Spleen (tissue), 7 donors: ENCODE data around the gene C5orf15.

Experiments
- POLR2A ChIP-seq, 3 donors: fragments of 450-650 bp; IDR thresholded peaks; one replicate each; pipeline ENCODE4 v1.5.1; 2017; ENCODE audit warnings: antibody characterized with exemption in 3 of 3, mild to moderate bottlenecking in 1 of 3
- POLR2AphosphoS5 ChIP-seq, 3 donors: sonication (generic); formaldehyde crosslinking; IDR thresholded peaks; one replicate each; pipeline ENCODE4 v1.5.1; 2017; ENCODE audit warnings: antibody characterized with exemption in 3 of 3
- TF ChIP-seq, protein P1 (sequence below), 11 experiments: fragments of 200-600 bp in 7 of 11; fragments of 450-650 bp in 4 of 11; sonication (generic) in 4 of 11; IDR thresholded peaks in 8 of 11; conservative IDR thresholded peaks in 3 of 11; 1 replicate in 7 of 11; 2 replicates in 4 of 11; pipeline versions ENCODE4 v1.4.0 to v1.8.0; 2016 to 2021; ENCODE audit warnings: antibody characterized with exemption in 11 of 11, inconsistent platforms in 4 of 11, mild to moderate bottlenecking in 1 of 11
- donor health status: DM: no; HTN: no; CAD: no; lungs with moderate emphysema.
- donor health status: DM: no; HTN: no; CAD: no.
- donor health status: DM: no; HTN: no; CAD: no.

DNA sequence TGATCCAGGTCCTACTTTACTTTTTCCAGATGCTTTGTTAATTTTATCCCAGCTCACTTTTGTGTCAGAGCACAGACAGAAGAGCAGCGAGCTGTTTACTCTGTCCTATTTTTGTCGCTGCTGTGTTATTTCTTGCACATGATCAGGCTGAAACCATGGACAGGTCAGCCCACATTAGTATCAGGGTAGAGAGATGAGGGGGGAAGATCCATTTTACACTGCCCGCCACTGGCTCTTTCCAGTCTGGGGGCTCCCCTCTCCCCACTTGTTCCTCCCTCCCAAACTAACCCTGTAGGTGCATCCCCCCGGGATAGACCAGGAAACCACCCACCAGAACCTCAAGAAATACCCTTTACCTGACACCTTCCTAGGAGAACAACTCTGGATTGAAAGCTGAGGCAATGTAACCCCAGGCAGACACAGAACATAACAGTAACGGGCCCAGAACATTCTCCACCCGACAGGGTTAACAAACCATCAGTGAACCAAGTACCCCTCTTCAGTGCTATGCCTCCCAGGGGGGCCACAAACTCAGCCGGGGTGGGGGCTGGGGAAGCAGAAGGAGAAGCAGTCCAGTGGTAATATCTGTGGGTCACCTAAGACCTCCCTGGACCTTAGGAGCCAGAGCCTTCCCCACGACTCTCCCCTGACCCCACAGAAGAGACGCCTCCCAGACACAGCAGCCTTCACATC lies 26.0 kb upstream of the C5orf15 start:
- TF ChIP-seq, protein P1, sequence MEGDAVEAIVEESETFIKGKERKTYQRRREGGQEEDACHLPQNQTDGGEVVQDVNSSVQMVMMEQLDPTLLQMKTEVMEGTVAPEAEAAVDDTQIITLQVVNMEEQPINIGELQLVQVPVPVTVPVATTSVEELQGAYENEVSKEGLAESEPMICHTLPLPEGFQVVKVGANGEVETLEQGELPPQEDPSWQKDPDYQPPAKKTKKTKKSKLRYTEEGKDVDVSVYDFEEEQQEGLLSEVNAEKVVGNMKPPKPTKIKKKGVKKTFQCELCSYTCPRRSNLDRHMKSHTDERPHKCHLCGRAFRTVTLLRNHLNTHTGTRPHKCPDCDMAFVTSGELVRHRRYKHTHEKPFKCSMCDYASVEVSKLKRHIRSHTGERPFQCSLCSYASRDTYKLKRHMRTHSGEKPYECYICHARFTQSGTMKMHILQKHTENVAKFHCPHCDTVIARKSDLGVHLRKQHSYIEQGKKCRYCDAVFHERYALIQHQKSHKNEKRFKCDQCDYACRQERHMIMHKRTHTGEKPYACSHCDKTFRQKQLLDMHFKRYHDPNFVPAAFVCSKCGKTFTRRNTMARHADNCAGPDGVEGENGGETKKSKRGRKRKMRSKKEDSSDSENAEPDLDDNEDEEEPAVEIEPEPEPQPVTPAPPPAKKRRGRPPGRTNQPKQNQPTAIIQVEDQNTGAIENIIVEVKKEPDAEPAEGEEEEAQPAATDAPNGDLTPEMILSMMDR (IDR thresholded peaks at IDR 0.05 in 8 of 11, conservative IDR thresholded peaks at IDR 0.05 in 3 of 11): no peak
- no peak for TF ChIP-seq POLR2AphosphoS5 (IDR thresholded peaks at IDR 0.05)
- no peak for TF ChIP-seq POLR2A (IDR thresholded peaks at IDR 0.05)
